IPS-18a (cell line): Measurements from ENCODE around the gene ANKRD34A.

Experiments
- H3K27ac ChIP-seq: one replicate; pipeline ENCODE4 v1.5.1; 2013; ENCODE audit warnings: low read length
- H3K27me3 ChIP-seq: one replicate; pipeline ENCODE4 v1.6.1; 2013; ENCODE audit warnings: mild to moderate bottlenecking, low read length; ENCODE audit not compliant: control insufficient read depth, insufficient read depth
- H3K36me3 ChIP-seq: one replicate; pipeline ENCODE4 v1.6.1; 2013; ENCODE audit warnings: low read depth, low read length; ENCODE audit not compliant: control insufficient read depth
- H3K4me1 ChIP-seq: one replicate; pipeline ENCODE4 v1.6.1; 2013; ENCODE audit warnings: low read depth, low read length; ENCODE audit not compliant: control insufficient read depth
- H3K4me3 ChIP-seq: one replicate; pipeline ENCODE4 v1.5.1; 2013; ENCODE audit warnings: low read length
- H3K9ac ChIP-seq: one replicate; pipeline ENCODE4 v1.6.1; 2013; ENCODE audit warnings: mild to moderate bottlenecking, low read length, moderate library complexity
- H3K9me3 ChIP-seq: one replicate; pipeline ENCODE4 v1.6.1; 2013; ENCODE audit warnings: low read depth, low read length; ENCODE audit not compliant: control insufficient read depth

ANKRD34A gene

DNA sequence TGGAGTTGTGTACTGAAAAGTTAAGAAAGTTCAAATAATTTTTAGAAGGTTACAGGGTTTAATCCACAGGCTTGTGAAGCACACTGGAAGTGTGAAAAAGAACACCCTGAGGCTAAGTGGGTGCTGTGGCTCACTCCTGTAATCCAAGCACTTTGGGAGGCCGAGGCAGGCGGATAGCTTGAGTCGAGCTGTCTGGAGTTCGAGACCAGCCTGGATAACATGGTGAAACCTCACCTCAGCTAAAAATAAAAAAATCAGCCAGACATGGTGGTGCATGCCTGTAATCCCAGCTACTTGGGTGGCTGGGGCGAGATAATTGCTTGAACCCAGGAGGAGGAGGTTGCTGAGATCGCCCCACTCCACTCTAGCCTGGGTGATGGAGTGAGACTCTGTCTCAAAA lies 22.2 kb upstream of the ANKRD34A start:
- Histone ChIP-seq H3K9ac (no peak overlapping the region), H3K27ac (no peak overlapping the region), H3K9me3 (no peaks in the 10 kb centered on the region), H3K27me3 (no peaks in the 10 kb centered on the region), H3K36me3 (no peaks in the 10 kb centered on the region), H3K4me3 (no peak overlapping the region), H3K4me1 (peaks cover 8% of the 10 kb centered on the region)

DNA sequence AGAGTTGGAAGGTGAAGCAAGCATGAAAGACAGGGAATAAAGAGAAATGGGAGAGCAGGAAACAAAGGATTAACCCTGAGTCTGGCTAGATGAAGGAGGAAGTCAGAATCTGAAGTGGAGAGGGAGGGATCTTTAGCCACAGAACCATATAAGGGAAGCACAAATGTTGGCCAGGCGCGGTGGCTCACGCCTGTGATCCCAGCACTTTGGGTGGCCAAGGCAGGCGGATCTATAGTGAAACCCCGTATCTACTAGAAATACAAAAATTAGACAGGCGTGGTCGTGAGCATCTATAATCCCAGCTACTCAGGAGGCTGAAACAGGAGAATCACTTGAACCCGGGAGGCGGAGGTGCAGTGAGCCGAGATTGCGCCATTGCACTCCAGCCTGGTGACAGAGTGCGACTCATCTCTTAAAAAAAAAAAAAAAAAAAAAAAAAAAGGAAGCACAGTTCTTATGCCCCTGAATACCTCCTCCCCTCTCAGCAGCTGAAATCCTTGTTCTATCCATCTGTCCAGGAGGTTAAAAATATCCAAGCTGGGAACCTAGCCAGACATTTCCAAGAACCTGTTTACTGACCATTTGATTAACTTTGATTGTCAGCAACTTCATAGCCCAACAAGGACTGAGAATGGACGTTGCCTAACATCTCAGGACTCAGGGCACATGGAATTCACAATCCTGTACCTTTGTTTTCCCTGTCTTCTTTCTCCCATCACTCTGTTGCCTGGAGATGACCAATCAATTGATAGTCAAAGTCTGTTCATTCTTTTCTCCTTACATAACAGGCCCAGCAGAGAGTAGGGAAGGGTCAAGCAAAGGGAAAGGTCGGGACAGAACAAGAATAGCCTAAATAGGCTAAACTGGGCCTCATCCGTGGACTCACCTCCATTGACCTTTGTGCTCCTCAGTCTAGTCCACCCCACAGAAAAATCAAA lies 21.4 kb upstream of the ANKRD34A start:
- Histone ChIP-seq H3K9me3 (no peaks in the 10 kb centered on the region), H3K9ac (no peak overlapping the region), H3K4me1 (peaks cover 8% of the 10 kb centered on the region), H3K36me3 (no peaks in the 10 kb centered on the region), H3K27ac (no peak overlapping the region), H3K4me3 (no peak overlapping the region), H3K27me3 (no peaks in the 10 kb centered on the region)

DNA sequence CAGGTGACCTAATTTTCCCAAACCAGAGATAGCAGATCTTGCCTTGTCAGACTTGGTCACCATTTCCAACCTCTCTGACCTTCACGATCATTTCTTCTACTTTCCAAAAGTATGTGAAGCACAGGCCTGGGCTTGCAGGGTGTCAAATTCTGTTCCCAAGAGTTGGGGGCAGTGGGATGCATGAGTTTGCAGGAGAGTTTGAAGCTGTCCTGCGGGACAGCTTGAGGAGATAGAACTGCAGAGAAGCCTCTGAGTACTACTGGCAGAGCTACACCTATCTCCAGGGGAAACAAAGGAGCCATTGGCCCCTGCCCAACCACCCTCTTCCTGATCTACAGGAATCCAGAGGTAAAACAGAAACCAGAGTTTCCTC lies 20.7 kb upstream of the ANKRD34A start:
- Histone ChIP-seq H3K27ac (no peak overlapping the region), H3K9ac (no peak overlapping the region), H3K4me1 (peaks cover 8% of the 10 kb centered on the region)

DNA sequence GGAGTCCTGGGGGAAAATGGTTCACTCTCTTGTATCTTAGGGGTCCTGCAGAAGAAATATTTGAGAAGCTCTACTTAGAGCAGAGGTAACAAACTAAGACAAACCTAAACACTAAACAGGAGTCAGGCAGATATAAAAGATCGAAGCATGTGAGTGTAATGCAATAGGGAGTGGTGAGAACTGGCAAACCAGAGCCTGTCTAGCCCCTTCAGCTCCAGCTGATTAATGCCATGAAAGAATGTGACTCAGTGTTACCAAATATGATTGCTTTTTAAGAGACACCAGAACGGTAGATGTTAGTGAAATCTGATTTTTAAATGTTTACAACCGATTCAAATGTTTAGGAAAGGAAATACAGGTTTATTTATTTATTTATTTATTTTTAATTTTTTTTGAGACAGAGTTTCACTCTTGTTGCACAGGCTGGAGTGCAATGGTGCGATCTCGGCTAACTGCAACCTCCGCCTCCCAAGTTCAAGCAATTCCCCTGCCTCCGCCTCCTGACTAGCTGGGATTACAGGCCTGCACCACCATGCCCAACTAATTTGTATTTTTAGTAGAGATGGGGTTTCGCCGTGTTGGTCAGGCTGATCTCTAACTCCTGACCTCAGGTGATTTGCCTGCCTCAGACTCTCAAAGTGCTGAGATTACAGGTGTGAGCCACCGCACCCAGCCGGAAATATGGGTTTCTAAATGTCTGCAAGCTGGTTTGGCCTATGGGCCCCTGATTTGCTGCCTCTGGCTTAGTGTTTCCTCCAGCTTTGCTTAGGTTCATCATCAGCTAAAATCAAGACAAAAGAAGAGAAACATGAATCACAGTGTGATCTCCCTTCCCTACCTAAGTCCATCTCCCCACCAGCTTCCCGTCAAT lies 19.8 kb upstream of the ANKRD34A start:
- H3K9me3 ChIP-seq = no peaks in the 10 kb centered on the region
- H3K9ac ChIP-seq = no peak overlapping the region
- no peak overlapping the region for H3K4me3 ChIP-seq
- H3K4me1 ChIP-seq = peaks cover 8% of the 10 kb centered on the region
- H3K36me3 ChIP-seq = no peaks in the 10 kb centered on the region
- H3K27ac ChIP-seq = no peak overlapping the region
- H3K27me3 ChIP-seq = no peaks in the 10 kb centered on the region

More for the DNA sequence above, 20.7 kb upstream of the ANKRD34A start:
- Histone ChIP-seq H3K36me3 (no peaks in the 10 kb centered on the region), H3K9me3 (no peaks in the 10 kb centered on the region), H3K4me3 (no peak overlapping the region), H3K27me3 (no peaks in the 10 kb centered on the region)

DNA sequence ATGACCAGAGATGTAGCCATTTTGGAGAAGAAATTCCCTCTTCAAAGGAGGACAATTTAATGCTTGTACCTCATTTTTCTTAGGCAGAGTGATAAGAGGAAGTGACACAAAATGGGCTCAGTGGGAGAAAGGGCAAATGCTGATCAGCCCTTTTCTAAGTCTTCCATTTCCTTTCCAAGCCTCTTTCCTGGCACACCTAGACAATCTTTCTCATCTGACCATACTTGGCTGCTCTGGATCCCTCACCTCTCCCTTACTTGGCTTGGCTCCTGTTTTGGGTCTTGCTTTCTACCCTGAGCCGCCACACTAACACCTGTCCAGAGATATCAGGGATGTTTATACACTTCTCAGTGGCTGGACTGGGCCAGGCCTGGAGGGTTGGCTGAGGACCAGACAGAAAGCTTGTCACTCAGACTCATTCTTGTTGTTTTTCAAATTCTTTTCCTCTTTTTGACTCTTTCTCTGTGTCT lies 18.9 kb upstream of the ANKRD34A start:
- H3K36me3 ChIP-seq = no peaks in the 10 kb centered on the region
- no peak overlapping the region for H3K4me3 ChIP-seq
- H3K27me3 ChIP-seq = no peaks in the 10 kb centered on the region
- H3K9me3 ChIP-seq = no peaks in the 10 kb centered on the region
- peaks cover 18% of the 10 kb centered on the region for H3K4me1 ChIP-seq
- no peak overlapping the region for H3K9ac ChIP-seq
- H3K27ac ChIP-seq = no peak overlapping the region

DNA sequence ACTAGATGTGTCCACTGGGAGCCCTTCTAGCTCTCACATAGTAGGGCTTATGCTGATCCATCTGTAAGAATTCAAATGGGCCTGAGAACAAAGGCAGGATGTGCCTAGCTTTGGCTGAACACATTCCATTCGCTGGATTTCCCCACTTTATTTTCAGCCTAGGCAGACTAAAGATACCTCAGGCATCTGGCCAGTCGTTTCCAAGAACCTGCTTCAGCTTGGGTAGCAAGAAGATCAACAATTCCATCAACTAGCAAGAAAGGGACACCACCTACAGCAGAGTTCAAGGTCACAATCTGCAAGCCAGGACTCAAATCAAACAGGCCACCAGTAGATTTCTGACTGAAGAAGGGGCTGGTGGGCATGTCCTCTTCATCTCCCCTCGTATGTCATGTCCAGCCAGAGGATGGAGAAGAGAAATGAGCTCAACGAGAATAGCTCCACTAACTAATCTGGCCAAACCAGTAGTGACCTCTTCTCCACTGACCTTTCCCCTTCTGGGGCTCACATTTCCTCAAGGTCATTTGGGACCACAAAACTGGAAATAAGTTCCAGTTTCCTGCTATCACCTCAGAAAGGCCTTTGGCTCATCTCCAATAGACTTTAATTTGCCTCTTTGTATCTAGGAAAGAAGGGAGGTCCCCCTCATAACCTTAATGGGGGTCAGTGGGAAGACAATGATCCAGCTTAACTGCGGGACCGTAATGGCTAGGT lies 17.8 kb upstream of the ANKRD34A start:
- Histone ChIP-seq H3K36me3 (no peaks in the 10 kb centered on the region), H3K4me3 (no peak overlapping the region), H3K9me3 (no peaks in the 10 kb centered on the region), H3K9ac (no peak overlapping the region), H3K27ac (no peak overlapping the region), H3K27me3 (no peaks in the 10 kb centered on the region), H3K4me1 (peaks cover 26% of the 10 kb centered on the region)

DNA sequence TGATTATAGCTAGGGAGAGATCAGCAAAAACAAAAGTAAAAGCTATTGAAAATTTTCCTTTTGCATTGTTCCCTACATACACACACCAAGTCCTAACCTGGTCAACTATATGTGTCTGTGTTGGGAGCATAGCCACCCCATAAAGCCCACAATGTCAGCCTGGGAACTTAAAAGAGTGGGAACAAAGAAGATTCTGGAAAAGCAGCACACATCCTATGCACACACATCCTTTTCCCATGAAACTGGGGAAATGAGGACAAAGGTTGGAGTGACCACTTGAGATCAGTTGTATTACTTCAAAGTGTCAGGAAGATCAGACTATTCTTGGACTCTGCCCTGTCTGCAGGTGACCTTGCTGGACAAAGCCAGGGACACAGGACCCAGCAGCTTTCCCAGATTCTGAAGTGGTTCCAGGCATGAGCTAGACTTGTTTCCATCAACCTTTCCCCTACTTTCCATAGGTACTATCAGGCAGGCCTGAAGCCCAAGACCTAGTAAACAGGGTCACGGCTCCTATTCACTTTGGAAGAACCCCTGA lies 16.2 kb upstream of the ANKRD34A start:
- no peak overlapping the region for H3K9ac ChIP-seq
- H3K4me1 ChIP-seq = peaks cover 29% of the 10 kb centered on the region
- no peaks in the 10 kb centered on the region for H3K27me3 ChIP-seq
- H3K36me3 ChIP-seq = no peaks in the 10 kb centered on the region
- H3K27ac ChIP-seq = no peak overlapping the region
- H3K4me3 ChIP-seq = no peak overlapping the region
- no peaks in the 10 kb centered on the region for H3K9me3 ChIP-seq

DNA sequence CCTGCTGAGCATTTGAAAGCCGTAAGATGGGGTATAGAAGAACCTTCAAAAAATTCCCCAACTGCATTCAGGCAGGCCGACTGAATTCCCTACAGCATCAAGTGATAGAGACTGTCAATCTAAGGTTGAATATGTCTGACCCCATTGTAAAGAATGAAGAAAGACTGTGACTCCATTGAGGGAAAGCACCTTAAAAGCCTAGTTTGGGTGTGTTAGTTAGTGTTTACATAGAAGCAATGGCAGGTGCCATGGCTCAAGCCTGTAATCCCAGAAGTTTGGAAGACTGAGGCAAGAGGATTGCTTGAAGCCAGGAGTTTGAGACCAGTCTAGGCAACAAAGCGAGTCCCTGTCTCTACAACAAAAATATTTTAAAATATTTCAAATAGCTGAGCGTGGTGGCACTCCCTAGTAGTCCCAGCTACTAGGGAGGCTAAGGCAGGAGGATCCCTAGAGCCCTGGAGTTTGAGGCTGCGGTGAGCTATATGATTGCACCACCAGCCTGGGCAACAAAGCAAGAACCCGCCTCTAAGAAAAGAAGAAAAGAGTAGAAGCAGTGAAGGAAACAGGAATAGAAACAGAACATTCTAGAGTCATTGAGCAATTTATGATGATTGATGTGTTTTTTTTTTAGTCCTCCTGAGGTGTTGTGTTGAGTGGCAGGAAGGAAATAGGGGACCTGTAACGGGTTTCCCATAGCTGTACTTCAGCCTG lies 15.5 kb upstream of the ANKRD34A start:
- peak overlapping the region; percentile 12 for H3K27ac ChIP-seq
- H3K4me3 ChIP-seq = no peak overlapping the region
- H3K27me3 ChIP-seq = no peaks in the 10 kb centered on the region
- no peaks in the 10 kb centered on the region for H3K9me3 ChIP-seq
- peaks cover 23% of the 10 kb centered on the region for H3K4me1 ChIP-seq
- no peaks in the 10 kb centered on the region for H3K36me3 ChIP-seq
- H3K9ac ChIP-seq = no peak overlapping the region

DNA sequence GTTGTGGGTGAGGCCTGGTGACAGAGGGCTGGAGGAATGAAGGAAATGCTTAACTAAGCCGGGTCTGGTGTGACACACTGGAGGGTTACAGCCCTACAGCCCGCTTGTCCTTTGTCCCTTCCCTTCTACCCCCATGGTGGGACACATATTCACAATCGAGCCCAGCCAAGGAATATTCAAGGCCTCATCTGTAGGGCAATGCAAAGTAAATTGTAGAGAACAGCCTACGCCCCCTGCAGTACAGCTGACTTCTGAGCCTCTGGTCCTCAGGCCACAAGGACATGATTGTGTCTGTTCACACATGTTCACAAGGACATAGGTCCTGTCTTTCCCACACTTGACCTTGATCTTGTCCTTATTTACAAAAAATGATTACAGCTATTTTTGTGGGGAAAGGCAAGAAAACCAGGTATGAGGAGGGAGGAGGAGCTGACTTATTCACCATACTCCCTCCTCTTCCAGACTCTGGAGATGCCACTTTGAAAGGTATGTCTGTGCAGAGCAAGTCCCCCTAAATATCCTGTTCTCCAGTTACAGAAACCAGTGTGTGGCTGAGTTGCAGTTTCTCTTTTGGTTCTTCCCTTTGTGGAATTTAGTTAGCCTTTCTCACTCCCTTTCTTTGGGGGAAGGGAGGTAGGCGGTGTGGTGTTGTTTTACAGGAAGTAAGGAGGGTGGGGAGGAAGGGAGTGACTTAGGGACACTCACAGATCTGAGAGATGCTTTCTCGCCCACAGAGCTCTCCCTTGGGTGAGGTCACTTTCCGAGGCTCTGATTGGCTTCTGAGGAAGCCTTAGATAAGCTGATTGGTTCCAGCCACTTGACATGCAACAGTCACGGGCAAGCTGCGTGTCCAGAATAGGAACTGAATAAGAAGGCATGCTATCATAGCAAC lies 14.7 kb upstream of the ANKRD34A start:
- peak overlapping the region; percentile 53 for H3K4me3 ChIP-seq
- H3K4me1 ChIP-seq = peaks cover 21% of the 10 kb centered on the region

DNA sequence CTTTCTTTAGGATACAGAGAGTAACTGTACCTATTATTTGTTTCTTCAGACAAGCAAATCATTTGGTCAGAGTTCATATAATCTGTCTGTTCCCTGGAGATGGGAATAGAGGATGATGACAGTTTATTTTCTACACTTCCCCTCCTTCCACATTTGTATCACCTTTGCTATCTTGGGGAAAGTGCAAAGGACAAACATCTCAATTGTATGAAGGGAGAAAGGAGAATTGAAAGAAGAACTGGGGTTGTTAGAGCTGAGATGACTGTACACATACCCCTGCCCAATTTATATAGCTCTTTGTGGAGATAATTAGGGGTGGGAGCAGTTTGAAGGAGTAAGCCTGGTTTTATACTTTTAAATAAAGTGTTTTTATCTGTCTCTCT lies 14.1 kb upstream of the ANKRD34A start:
- Histone ChIP-seq H3K36me3 (no peaks in the 10 kb centered on the region), H3K27ac (peak overlapping the region; percentile 91), H3K27me3 (no peaks in the 10 kb centered on the region), H3K9ac (peak overlapping the region; percentile 67), H3K4me1 (peaks cover 21% of the 10 kb centered on the region), H3K9me3 (no peaks in the 10 kb centered on the region), H3K4me3 (peak overlapping the region; percentile 53)

More for the DNA sequence above, 14.7 kb upstream of the ANKRD34A start:
- Histone ChIP-seq H3K27me3 (no peaks in the 10 kb centered on the region), H3K36me3 (no peaks in the 10 kb centered on the region), H3K9ac (peak overlapping the region; percentile 67), H3K27ac (peak overlapping the region; percentile 91), H3K9me3 (no peaks in the 10 kb centered on the region)
